Endothelial cell of umbilical vein (primary cell): ENCODE results near the gene CACNA2D1. TPM values are rescaled to one million over a fixed set of nuclear protein-coding genes. Genes with fewer than 3 reads are reported as not detected.

ENCODE experiments used
- BruUV-seq: library from RNA; stranded (reverse); fragments of 400-500 nt; replicated peaks from 2 replicates; lab custom pipeline; 2021; lab: Mats Ljungman, UMichigan
- CTCF ChIA-PET: fragments of 300-600, 350-600 bp; sonication (Branson Sonifier 250); formaldehyde crosslinking; loops from one replicate; lab custom pipeline; 2021; ENCODE audit warnings: antibody characterized with exemption, inconsistent platforms; lab: Charles Lee
- POLR2A ChIA-PET: fragments of 300-600, 350-600 bp; sonication (Branson Sonifier 250); formaldehyde crosslinking; loops from one replicate; lab custom pipeline; 2021; ENCODE audit warnings: antibody characterized with exemption, inconsistent platforms; lab: Charles Lee
- DNase-seq: peaks from one replicate; pipeline ENCODE4 v3.0.0-alpha.2; 2011; ENCODE audit warnings: low read depth, low spot score
- FAIRE-seq: peaks from 2 replicates; lab custom pipeline; 2011; peaks lifted over from hg19 to GRCh38; lab: Jason Lieb, UNC
- H2AFZ ChIP-seq: 2 replicates; pipeline ENCODE4 v1.6.0; 2012; ENCODE audit warnings: low read depth, low read length, control low read depth, inconsistent platforms
- H3K27ac ChIP-seq: 2 replicates; pipeline ENCODE4 v1.5.1; 2011; ENCODE audit warnings: low read depth, mild to moderate bottlenecking, control low read depth, low read length, moderate library complexity; ENCODE audit not compliant: insufficient read depth
- H3K27me3 ChIP-seq, 2 experiments: 2 replicates each; pipeline versions ENCODE4 v1.6.0 to v1.6.1; 2011; ENCODE audit warnings: low read length in 2 of 2, mixed read lengths in 1 of 2; ENCODE audit not compliant: control insufficient read depth in 2 of 2, insufficient read depth in 2 of 2
- H3K36me3 ChIP-seq, 2 experiments: 2 replicates in 1 of 2; 3 replicates in 1 of 2; pipeline ENCODE4 v1.5.1; 2011; ENCODE audit warnings: low read length in 2 of 2, mild to moderate bottlenecking in 1 of 2, moderate library complexity in 1 of 2; ENCODE audit not compliant: control insufficient read depth in 2 of 2, insufficient read depth in 2 of 2; ENCODE audit errors: extremely low read depth in 1 of 2
- H3K4me1 ChIP-seq: 3 replicates; pipeline ENCODE4 v1.5.1; 2011; ENCODE audit warnings: mild to moderate bottlenecking, low read length; ENCODE audit not compliant: control insufficient read depth, insufficient read depth; ENCODE audit errors: extremely low read depth
- H3K4me2 ChIP-seq: 2 replicates; pipeline ENCODE4 v1.6.1; 2011; ENCODE audit warnings: low read length, control low read depth, mixed read lengths; ENCODE audit not compliant: insufficient read depth
- H3K4me3 ChIP-seq, 3 experiments: fragments of 200-600 bp in 1 of 3; sonication (generic), shearing (Covaris generic) in 1 of 3; replicated peaks in 1 of 3; 2 replicates each; pipeline ENCODE4 v1.5.1; 2011 to 2016; ENCODE audit warnings: control low read depth in 3 of 3, low read length in 3 of 3, mild to moderate bottlenecking in 2 of 3, inconsistent platforms in 1 of 3, low read depth in 1 of 3, moderate library complexity in 1 of 3; ENCODE audit not compliant: insufficient read depth in 1 of 3
- H3K79me2 ChIP-seq: 2 replicates; pipeline ENCODE4 v1.6.0; 2012; ENCODE audit warnings: low read length, inconsistent platforms; ENCODE audit not compliant: control insufficient read depth, insufficient read depth
- H3K9ac ChIP-seq: replicated peaks from 2 replicates; pipeline ENCODE3; 2011; ENCODE audit warnings: low read length, control low read depth; ENCODE audit not compliant: insufficient read depth; ENCODE audit errors: extremely low read depth
- H3K9me1 ChIP-seq: replicated peaks from 3 replicates; pipeline ENCODE4 v1.6.0; 2011; ENCODE audit warnings: mild to moderate bottlenecking, low read length; ENCODE audit not compliant: control insufficient read depth, insufficient read depth; ENCODE audit errors: extremely low read depth
- H3K9me3 ChIP-seq: replicated peaks from 2 replicates; pipeline ENCODE4 v1.5.1; 2012; ENCODE audit warnings: low read length, inconsistent platforms; ENCODE audit not compliant: control insufficient read depth, insufficient read depth
- H4K20me1 ChIP-seq: replicated peaks from 2 replicates; pipeline ENCODE3; 2011; ENCODE audit warnings: mild to moderate bottlenecking, low read length; ENCODE audit not compliant: control insufficient read depth, insufficient read depth; ENCODE audit errors: extremely low read depth
- CTCF ChIP-seq, 2 donors: IDR thresholded peaks; 1 replicate in 1 of 2; 2 replicates in 1 of 2; pipeline ENCODE4 v1.5.1; 2011; ENCODE audit warnings: low read length in 2 of 2, mild to moderate bottlenecking in 2 of 2, moderate library complexity in 2 of 2, control low read depth in 1 of 2, inconsistent platforms in 1 of 2, low read depth in 1 of 2; ENCODE audit not compliant: insufficient read depth in 1 of 2; ENCODE audit errors: extremely low read depth in 1 of 2
- EZH2 ChIP-seq: IDR thresholded peaks from 2 replicates; pipeline ENCODE4 v1.6.1; 2012; ENCODE audit warnings: borderline replicate concordance, low read depth, mild to moderate bottlenecking, moderate library complexity, low read length, inconsistent platforms; ENCODE audit not compliant: severe bottlenecking
- FOS ChIP-seq: IDR thresholded peaks from 2 replicates; pipeline ENCODE4 v1.6.1; 2011; ENCODE audit warnings: mild to moderate bottlenecking, low read length, moderate library complexity, borderline replicate concordance; ENCODE audit not compliant: insufficient read depth
- GATA2 ChIP-seq: IDR thresholded peaks from 2 replicates; pipeline ENCODE4 v1.7.0; 2011; ENCODE audit warnings: low read depth, mild to moderate bottlenecking, moderate library complexity, mixed read lengths, low read length; ENCODE audit not compliant: insufficient read length, insufficient read depth
- JUN ChIP-seq: IDR thresholded peaks from 2 replicates; pipeline ENCODE4 v1.6.1; 2011; ENCODE audit warnings: borderline replicate concordance, low read depth; ENCODE audit not compliant: insufficient read length, insufficient read depth
- MAX ChIP-seq: IDR thresholded peaks from 2 replicates; pipeline ENCODE4 v1.6.1; 2011; ENCODE audit not compliant: insufficient read depth, insufficient read length
- MYC ChIP-seq: IDR thresholded peaks from one replicate; pipeline ENCODE4 v1.6.1; 2011; ENCODE audit warnings: mild to moderate bottlenecking, low read depth, low read length
- POLR2A ChIP-seq: IDR thresholded peaks from 2 replicates; pipeline ENCODE4 v1.6.1; 2012; ENCODE audit warnings: low read depth, mild to moderate bottlenecking, control low read depth, low read length
- POLR2AphosphoS5 ChIP-seq: IDR thresholded peaks from 2 replicates; pipeline ENCODE4 v1.6.1; 2012; ENCODE audit warnings: low read depth, mild to moderate bottlenecking, control low read depth, low read length, moderate library complexity; ENCODE audit not compliant: insufficient read depth
- dilution Hi-C: fragments of 300-500 bp; cut with MboI; formaldehyde crosslinking; loops from one replicate; pipeline ENCODE4 v1.15.0; 2019; ENCODE audit warnings: low sequenced_read_pairs; ENCODE audit not compliant: extremely low pct_ligation_motif_present
- intact Hi-C: fragments of 100-400 bp; cut with micrococcal nuclease; formaldehyde crosslinking; loops from one replicate; pipeline ENCODE4 v1.10.0; 2022
- polyA plus RNA-seq, 4 experiments: library from polyadenylated mRNA; depleted of rRNA in 3 of 4; stranded (reverse) in 3 of 4; unstranded in 1 of 4; fragments of >200 nt; gene quantifications; 2 replicates each; pipeline versions ENCODE4 v1.2.1 to v1.2.3, GENCODE V29; 2011 to 2012; ENCODE audit warnings: missing spikeins in 1 of 4
- total RNA-seq: library from RNA; stranded (reverse); gene quantifications from 2 replicates; pipeline ENCODE4 v1.2.3, GENCODE V29; 2021

The CACNA2D1 gene
- total and polyA plus RNA-seq, 2 donors (not counting 3 experiments of a cell fraction or from before 2014, with no cell fraction given) = 4.1 to 38.6 TPM

- intact Hi-C loops (no loop called here), dilution Hi-C loops (no loop called here)
- H3K79me2 ChIP-seq = no peaks in the 10 kb centered on the region
- no peaks in the 10 kb centered on the region for H3K27me3 ChIP-seq
- no peak overlapping the region for H3K4me2 ChIP-seq
- no peak overlapping the region for H3K27ac ChIP-seq
- H3K4me3 ChIP-seq = no peak overlapping the region
- no peaks in the 10 kb centered on the region for H3K4me1 ChIP-seq
- peaks cover 2% of the 10 kb centered on the region for H3K9me1 ChIP-seq
- no peaks in the 10 kb centered on the region for H3K9me3 ChIP-seq
- DNase-seq = no peak
- H2AFZ ChIP-seq = no peak overlapping the region
- ChIA-PET CTCF (interaction anchor here (0.9 to 3.7 kb wide), 2 partner anchors 10 to 59 kb away, joined by 3 to 25 read pairs; no protein-coding TSS in a partner anchor), POLR2A (no interaction called here)
- no TSS peak for BruUV-seq
- no peaks in the 10 kb centered on the region for H3K36me3 ChIP-seq
- no peak overlapping the region for H3K9ac ChIP-seq
- FAIRE-seq = no peak
- TF ChIP-seq FOS = no peak
- TF ChIP-seq POLR2A = no peak
- no peak for TF ChIP-seq JUN
- TF ChIP-seq GATA2 = no peak
- no peak for TF ChIP-seq MAX
- TF ChIP-seq EZH2 = no peak
- TF ChIP-seq MYC = no peak
- no peak for TF ChIP-seq CTCF (IDR thresholded peaks at IDR 0.05; ENCODE audit: extremely low read depth in 1 of 2, insufficient read depth in 1 of 2, low read depth in 1 of 2, low read length in 2 of 2)
- no peak for TF ChIP-seq POLR2AphosphoS5
- no peaks in the 10 kb centered on the region for H4K20me1 ChIP-seq
Observed at GRCh38 chr7:82224529-82224928, 219.0 kb downstream of the CACNA2D1 start.
